B cell (primary cell): ENCODE results near the gene FEZ2. TPM values are rescaled to one million over a fixed set of nuclear protein-coding genes. Genes with fewer than 3 reads are reported as not detected.

ENCODE experiments used
- ATAC-seq: fragments of 200-7000 bp; cut with Tn5 transposase; one replicate; pipeline ENCODE4 v1.10.0; 2021; ENCODE audit warnings: low read depth, mild to moderate bottlenecking, moderate number of reproducible peaks, moderate library complexity
- CTCF ChIA-PET: fragments of 350-600 bp; sonication (Branson Sonifier 250); formaldehyde crosslinking; loops from one replicate; lab custom pipeline; 2021; ENCODE audit warnings: antibody characterized with exemption, inconsistent platforms; lab: Charles Lee
- POLR2A ChIA-PET: fragments of 350-600 bp; sonication (Branson Sonifier 250); formaldehyde crosslinking; loops from one replicate; lab custom pipeline; 2021; ENCODE audit warnings: antibody characterized with exemption; lab: Charles Lee
- DNase-seq: peaks from one replicate; pipeline ENCODE4 v3.0.0; 2013
- H2AFZ ChIP-seq: 2 replicates; pipeline ENCODE4 v1.6.1; 2012; ENCODE audit warnings: mild to moderate bottlenecking, low read depth, low read length; ENCODE audit not compliant: insufficient read depth, poor library complexity, severe bottlenecking
- H3K27ac ChIP-seq, 2 donors: 1 replicate in 1 of 2; 2 replicates in 1 of 2; pipeline ENCODE4 v1.5.1; 2012 to 2013; ENCODE audit warnings: low read length in 2 of 2, mild to moderate bottlenecking in 2 of 2, moderate library complexity in 1 of 2
- H3K27me3 ChIP-seq, 4 experiments: fragments of 200-600 bp in 1 of 4; sonication (generic) in 1 of 4; replicated peaks in 1 of 4; 1 replicate in 2 of 4; 2 replicates in 2 of 4; pipeline versions ENCODE4 v1.6.1 to v1.7.0; 2013 to 2016; ENCODE audit warnings: low read length in 3 of 4, mild to moderate bottlenecking in 2 of 4, mixed read lengths in 1 of 4, moderate library complexity in 1 of 4; ENCODE audit not compliant: insufficient read depth in 4 of 4, control insufficient read depth in 3 of 4; ENCODE audit errors: control extremely low read depth in 1 of 4
- H3K36me3 ChIP-seq, 2 experiments: replicated peaks in 1 of 2; 1 replicate in 1 of 2; 2 replicates in 1 of 2; pipeline versions ENCODE4 v1.6.1 to v1.7.1; 2013; ENCODE audit warnings: low read length in 1 of 2; ENCODE audit not compliant: insufficient read depth in 2 of 2, control insufficient read depth in 1 of 2; ENCODE audit errors: control extremely low read depth in 1 of 2, extremely low read depth in 1 of 2
- H3K4me1 ChIP-seq, 2 donors: fragments of 200-600 bp in 1 of 2; sonication (generic) in 1 of 2; 1 replicate in 1 of 2; 2 replicates in 1 of 2; pipeline versions ENCODE4 v1.5.1 to v1.6.1; 2013 to 2017; ENCODE audit warnings: low read length in 2 of 2; ENCODE audit not compliant: control insufficient read depth in 2 of 2, insufficient read depth in 2 of 2
- H3K4me2 ChIP-seq: replicated peaks from 2 replicates; pipeline ENCODE3; 2012; ENCODE audit warnings: mild to moderate bottlenecking, low read depth, low read length; ENCODE audit not compliant: poor library complexity, severe bottlenecking
- H3K4me3 ChIP-seq, 5 experiments: fragments of 200-600 bp in 1 of 5; sonication (generic) in 1 of 5; 1 replicate in 3 of 5; 2 replicates in 2 of 5; pipeline versions ENCODE4 v1.5.1 to v1.7.0; 2011 to 2016; ENCODE audit warnings: low read length in 4 of 5, mild to moderate bottlenecking in 4 of 5, low read depth in 2 of 5, control low read depth in 1 of 5, moderate library complexity in 1 of 5; ENCODE audit not compliant: insufficient read depth in 1 of 5; ENCODE audit errors: control extremely low read depth in 1 of 5, extremely low read depth in 1 of 5
- H3K79me2 ChIP-seq: fragments of 200-600 bp; sonication (generic); one replicate; pipeline ENCODE4 v1.6.0; 2016; ENCODE audit warnings: low read length; ENCODE audit not compliant: control insufficient read depth, insufficient read depth
- H3K9ac ChIP-seq: fragments of 200-600 bp; sonication (generic); 2 replicates; pipeline ENCODE4 v1.6.1; 2017; ENCODE audit warnings: mild to moderate bottlenecking, low read length, moderate library complexity
- H3K9me3 ChIP-seq, 3 donors: one replicate each; pipeline versions ENCODE4 v1.6.1 to v1.7.1; 2013; ENCODE audit warnings: low read length in 2 of 3; ENCODE audit not compliant: control insufficient read depth in 2 of 3, insufficient read depth in 1 of 3; ENCODE audit errors: control extremely low read depth in 1 of 3
- H4K20me1 ChIP-seq: 2 replicates; pipeline ENCODE4 v1.6.0; 2012; ENCODE audit warnings: mild to moderate bottlenecking, low read length; ENCODE audit not compliant: insufficient read depth, control insufficient read depth, poor library complexity, severe bottlenecking
- H3K27ac Mint-ChIP-seq: one replicate; pipeline ENCODE4 v1.8.0; 2021; ENCODE audit warnings: mixed read lengths
- H3K27me3 Mint-ChIP-seq: one replicate; pipeline ENCODE4 v1.8.0; 2021; ENCODE audit warnings: mixed read lengths
- H3K4me1 Mint-ChIP-seq: one replicate; pipeline ENCODE4 v1.8.0; 2021; ENCODE audit warnings: mixed read lengths
- H3K4me3 Mint-ChIP-seq: one replicate; pipeline ENCODE4 v1.8.0; 2021; ENCODE audit warnings: mixed read lengths
- H3K9me3 Mint-ChIP-seq: one replicate; pipeline ENCODE4 v1.8.0; 2022; ENCODE audit warnings: mixed read lengths; ENCODE audit not compliant: insufficient read depth
- CTCF ChIP-seq: fragments of 200-600 bp; IDR thresholded peaks from one replicate; pipeline ENCODE4 v1.8.0; 2022; ENCODE audit warnings: antibody characterized with exemption, mild to moderate bottlenecking
- EZH2 ChIP-seq: IDR thresholded peaks from 2 replicates; pipeline ENCODE4 v1.6.1; 2012; ENCODE audit warnings: borderline replicate concordance, low read depth, mild to moderate bottlenecking, moderate library complexity, low read length; ENCODE audit not compliant: insufficient read depth, poor library complexity, severe bottlenecking
- WGBS: methylation state at CpG from one replicate; pipeline ENCODE4 v1.1.5; 2013; ENCODE audit warnings: missing lambda C conversion rate; ENCODE audit not compliant: insufficient coverage; 5-methylcytosine and 5-hydroxymethylcytosine counted together
- intact Hi-C: fragments of 100-400 bp; cut with micrococcal nuclease; formaldehyde crosslinking; loops from one replicate; pipeline ENCODE4 v1.10.0; 2022
- polyA plus RNA-seq: library from polyadenylated mRNA; depleted of rRNA; stranded (reverse); fragments of >200 nt; gene quantifications from 2 replicates; pipeline ENCODE4 v1.2.3, GENCODE V29; 2012
- total RNA-seq, 2 donors: library from RNA; stranded (reverse); fragments of 120-200 nt in 1 of 2; gene quantifications; 1 replicate in 1 of 2; 2 replicates in 1 of 2; pipeline versions ENCODE4 v1.2.3 to v1.2.4, GENCODE V29; 2013 to 2022

The FEZ2 gene
- total and polyA plus RNA-seq, 2 donors (not counting 1 experiment from before 2014, with no cell fraction given) = 6.2 to 32.7 TPM

- Mint-ChIP-seq H3K4me1 (no peaks in the 10 kb centered on the region), H3K27ac (no peak overlapping the region), H3K27me3 (no peaks in the 10 kb centered on the region), H3K4me3 (no peak overlapping the region), H3K9me3 (no peaks in the 10 kb centered on the region)
- POLR2A ChIA-PET = no interaction called here
- H3K4me2 ChIP-seq = no peak overlapping the region
- H3K27me3 ChIP-seq = no peaks in the 10 kb centered on the region
- no peaks in the 10 kb centered on the region for H4K20me1 ChIP-seq
- intact Hi-C loops = no loop called here
- H3K9me3 ChIP-seq = no peaks in the 10 kb centered on the region
- no peak overlapping the region for H3K4me3 ChIP-seq
- 94% methylated on average over 5 of the region's 7 CpGs for WGBS
- ATAC-seq = no peak
- no peak for DNase-seq
- no peaks in the 10 kb centered on the region for H3K4me1 ChIP-seq
- H3K36me3 ChIP-seq = peaks cover 0 to 4% of the 10 kb centered on the region in 2 experiments
- H3K27ac ChIP-seq = no peak overlapping the region
- H3K79me2 ChIP-seq = no peaks in the 10 kb centered on the region
- no peak overlapping the region for H3K9ac ChIP-seq
- H2AFZ ChIP-seq = no peak overlapping the region
- no peak for TF ChIP-seq CTCF
- TF ChIP-seq EZH2 = no peak
- CTCF ChIA-PET = interaction anchor here (0.9 kb wide), 1 partner anchor 147 kb away, joined by 3 read pairs; no protein-coding TSS in a partner anchor
Measured at GRCh38 chr2:36515538-36515937, 82.4 kb downstream of the FEZ2 start.

GRCh38 chr2:36513661-36514060 is 84.3 kb downstream of the FEZ2 start:
- Mint-ChIP-seq H3K4me1 (no peaks in the 10 kb centered on the region), H3K4me3 (no peak overlapping the region), H3K27ac (no peak overlapping the region), H3K9me3 (no peaks in the 10 kb centered on the region), H3K27me3 (no peaks in the 10 kb centered on the region)
- Histone ChIP-seq H3K9me3 (no peaks in the 10 kb centered on the region), H3K4me2 (no peak overlapping the region), H4K20me1 (no peaks in the 10 kb centered on the region), H3K79me2 (no peaks in the 10 kb centered on the region), H3K4me3 (no peak overlapping the region), H3K4me1 (no peaks in the 10 kb centered on the region), H2AFZ (no peak overlapping the region), H3K9ac (no peak overlapping the region), H3K36me3 (peaks cover 0 to 4% of the 10 kb centered on the region in 2 experiments), H3K27ac (no peak overlapping the region), H3K27me3 (no peaks in the 10 kb centered on the region)
- intact Hi-C loops = no loop called here
- ChIA-PET POLR2A (no interaction called here), CTCF (no interaction called here)
- 94% methylated on average over 2 of the region's 2 CpGs for WGBS
- no peak for ATAC-seq
- DNase-seq = no peak
- TF ChIP-seq EZH2 = no peak
